Stimulated activated CD4-positive, alpha-beta T cell treated with anti-CD3 and anti-CD28 coated beads, TNF-alpha, amount 100 ng/mL, for 48 hours (primary cell): Measurements from ENCODE around the gene RAPGEF1.
"Not testable (repeated sequence)": the region's sequence is repeated elsewhere in the genome, so short reads cannot be mapped to it uniquely, and the experiment has no call there.

Experiments used
- DNase-seq, 3 donors: peaks; one replicate each; pipeline ENCODE4 v3.0.0-alpha.2; 2020; ENCODE audit warnings: low read depth in 3 of 3

The RAPGEF1 gene

GRCh38 chr9:131731237-131731636, 8.6 kb downstream of the RAPGEF1 start:
- no peak for DNase-seq

DNA sequence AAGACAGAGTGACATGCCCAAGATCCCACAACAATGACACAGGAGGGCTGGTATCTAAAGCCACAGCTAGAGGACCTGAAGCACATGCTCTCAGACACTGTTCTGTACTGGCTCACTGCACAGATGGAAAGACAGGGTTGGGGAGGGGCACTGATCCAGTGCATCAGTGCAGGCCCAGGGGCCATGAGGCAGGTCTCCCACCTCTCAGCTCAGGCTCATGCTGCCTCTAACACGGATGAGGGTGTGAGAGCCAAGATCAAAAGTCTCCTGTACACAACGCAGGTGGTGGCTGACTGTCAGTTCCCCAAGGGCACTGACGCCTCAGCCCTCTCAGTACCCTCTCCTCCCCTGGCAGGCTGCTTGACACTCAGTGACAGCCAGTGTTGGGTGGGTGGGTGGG, 10.9 kb downstream of the RAPGEF1 start:
- peak in 2 of 3 donors; percentile 53 to 57 for DNase-seq

DNA sequence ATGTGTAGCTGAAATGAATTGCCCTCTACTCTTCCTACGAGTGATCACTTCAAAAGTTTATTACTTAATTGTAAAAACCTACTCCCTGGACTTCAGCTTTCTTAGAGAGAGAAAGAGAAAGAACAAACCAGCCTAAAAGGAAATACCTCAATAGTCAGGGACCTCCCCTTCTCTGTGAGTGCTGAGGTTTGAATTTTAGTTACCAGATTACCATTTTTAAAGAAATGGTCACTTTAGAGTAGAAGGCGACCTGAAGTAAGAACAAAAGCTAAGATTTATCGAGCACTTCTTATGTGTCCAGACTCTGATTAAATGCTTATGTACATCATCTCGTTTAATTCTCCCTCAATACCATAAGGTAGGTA, 11.3 kb downstream of the RAPGEF1 start:
- no peak for DNase-seq

DNA sequence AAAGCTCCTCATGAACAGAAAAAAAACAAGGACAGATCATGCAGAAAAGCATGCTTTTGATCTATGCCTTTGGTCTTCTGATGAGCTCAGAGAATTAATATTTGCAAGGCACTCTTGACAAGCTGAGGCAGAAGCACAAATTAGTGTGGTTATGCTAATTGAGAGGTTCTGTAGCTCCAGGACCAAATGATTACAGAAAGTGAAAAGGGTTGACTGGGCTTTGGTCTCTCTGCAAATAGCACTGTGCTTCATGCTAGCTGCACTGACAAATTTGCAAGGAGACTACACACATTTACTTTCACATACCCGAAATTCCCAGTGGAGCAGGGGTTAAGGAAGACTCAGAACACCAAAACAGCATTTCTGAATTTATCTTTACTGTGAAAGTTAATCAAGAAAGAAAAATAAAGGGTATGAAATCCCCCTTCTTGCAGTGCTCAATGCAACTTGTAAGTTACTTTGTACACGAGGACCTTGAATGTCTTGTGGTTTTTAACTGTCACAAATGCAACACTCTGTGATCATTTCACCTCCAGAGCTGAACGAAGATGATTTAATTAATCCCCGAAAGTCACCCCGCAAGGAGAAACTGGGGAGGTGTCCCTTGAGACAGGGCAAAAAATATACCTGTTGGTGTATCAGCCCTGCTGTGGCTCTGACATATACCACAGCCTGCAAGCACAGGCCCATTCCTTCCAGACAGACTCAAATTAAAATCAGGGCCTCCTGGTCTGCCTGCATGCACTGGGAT, 11.9 kb downstream of the RAPGEF1 start:
- DNase-seq: no peak

GRCh38 chr9:131727184-131727759, 12.6 kb downstream of the RAPGEF1 start:
- DNase-seq: no peak

- DNase-seq: no peak
These were observed 15.2 kb downstream of the RAPGEF1 start for GRCh38 chr9:131724683-131725082.

GRCh38 chr9:131723632-131724031, 16.2 kb downstream of the RAPGEF1 start:
- DNase-seq: no peak

- DNase-seq: no peak
These were observed 17.6 kb downstream of the RAPGEF1 start for GRCh38 chr9:131722255-131722654.

DNA sequence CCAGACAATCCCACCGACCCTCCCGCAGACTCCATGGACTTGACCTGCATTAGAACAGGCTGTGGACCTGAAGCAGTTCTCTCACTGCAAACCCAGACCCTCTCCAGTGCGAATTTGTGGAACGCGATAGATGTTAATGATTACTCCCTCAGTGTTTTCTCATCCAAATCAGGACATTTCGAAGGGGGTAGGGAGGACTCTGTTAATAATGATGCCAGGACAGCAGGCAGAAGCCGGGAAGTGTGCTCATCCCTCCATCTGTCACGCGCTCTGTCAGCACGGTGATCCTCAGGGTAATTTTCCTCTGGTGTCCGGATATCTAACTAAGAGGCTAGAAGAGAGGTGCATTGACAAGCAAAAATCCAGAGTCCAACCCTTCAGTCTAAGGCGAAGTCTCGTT, 18.8 kb downstream of the RAPGEF1 start:
- DNase-seq: no peak

GRCh38 chr9:131720330-131720729, 19.5 kb downstream of the RAPGEF1 start:
- DNase-seq: no peak

- no peak for DNase-seq
These were observed 20.5 kb downstream of the RAPGEF1 start for GRCh38 chr9:131719262-131719908.

GRCh38 chr9:131717719-131718460, 22.0 kb downstream of the RAPGEF1 start:
- DNase-seq: no peak

- no peak for DNase-seq
These were observed 24.0 kb downstream of the RAPGEF1 start for GRCh38 chr9:131715906-131716305.

GRCh38 chr9:131714821-131715220, 25.1 kb downstream of the RAPGEF1 start:
- DNase-seq: no peak

DNA sequence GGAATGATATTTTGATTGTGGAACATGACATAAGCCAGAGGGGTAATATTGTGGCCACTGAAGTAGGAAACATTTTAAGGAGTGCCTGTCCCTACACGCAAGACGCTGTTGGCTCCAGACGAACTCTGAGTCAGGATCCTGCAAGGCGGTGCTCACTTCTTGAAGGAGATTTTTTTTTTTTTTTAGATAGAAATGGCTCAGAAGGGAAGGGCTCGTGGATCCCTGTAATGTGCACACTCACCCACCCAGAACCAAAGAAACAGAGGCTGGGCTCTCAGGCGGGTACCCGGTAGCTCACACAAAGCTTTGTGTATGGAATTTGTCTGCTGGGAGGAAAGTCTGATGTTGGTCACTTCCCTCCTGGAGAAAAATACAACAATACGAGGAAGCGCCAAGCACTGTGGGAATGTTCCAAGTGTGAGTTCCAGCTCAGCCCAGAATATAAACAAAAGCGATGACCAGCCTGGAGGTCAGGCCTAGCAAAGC, 25.7 kb downstream of the RAPGEF1 start:
- no peak for DNase-seq

DNA sequence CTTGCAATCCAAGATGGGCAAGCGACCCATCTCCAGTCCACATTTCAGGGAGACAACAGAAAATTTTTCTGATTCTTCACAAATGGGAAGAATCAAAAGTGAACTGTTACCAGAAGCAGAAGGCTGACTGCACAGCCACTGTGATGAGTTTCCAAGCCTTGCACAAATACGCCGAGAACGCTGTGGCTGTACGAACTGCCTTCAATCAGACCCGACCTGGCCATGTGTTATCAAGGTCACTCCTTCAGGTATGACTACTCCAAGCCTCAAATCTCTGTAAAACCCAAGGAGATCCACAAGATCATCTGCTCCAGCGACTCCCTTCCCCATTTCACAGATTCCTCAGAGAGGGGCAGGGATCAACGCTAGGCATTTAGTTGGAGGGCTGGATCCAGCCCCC, 26.9 kb downstream of the RAPGEF1 start:
- no peak for DNase-seq

DNA sequence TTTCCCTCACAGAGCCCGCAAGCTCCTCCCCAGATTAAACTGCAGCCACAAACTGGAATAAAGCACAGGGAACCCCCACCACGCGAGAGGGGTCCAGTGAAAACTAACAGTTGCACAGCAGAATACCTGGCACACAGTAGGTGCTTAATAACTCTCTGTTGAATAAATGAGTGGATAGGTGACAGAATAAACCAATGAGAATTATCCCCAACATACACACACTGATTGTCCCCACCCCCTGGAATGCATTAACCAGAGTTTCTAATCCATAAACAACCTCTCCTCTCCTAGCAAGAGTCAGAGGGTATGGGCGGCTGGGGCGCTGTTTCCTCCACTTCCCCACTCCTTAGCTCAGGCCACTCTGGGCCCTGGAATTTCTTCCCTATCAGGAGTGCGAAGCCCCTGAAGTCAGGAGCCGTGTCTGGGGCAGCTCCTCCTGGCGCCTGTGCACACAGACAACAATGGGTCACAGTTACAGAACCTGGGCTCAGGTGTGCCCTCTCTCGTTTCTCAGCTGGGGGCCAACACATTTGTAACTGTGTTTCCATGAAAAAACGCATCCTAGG, 27.6 kb downstream of the RAPGEF1 start:
- no peak for DNase-seq

DNA sequence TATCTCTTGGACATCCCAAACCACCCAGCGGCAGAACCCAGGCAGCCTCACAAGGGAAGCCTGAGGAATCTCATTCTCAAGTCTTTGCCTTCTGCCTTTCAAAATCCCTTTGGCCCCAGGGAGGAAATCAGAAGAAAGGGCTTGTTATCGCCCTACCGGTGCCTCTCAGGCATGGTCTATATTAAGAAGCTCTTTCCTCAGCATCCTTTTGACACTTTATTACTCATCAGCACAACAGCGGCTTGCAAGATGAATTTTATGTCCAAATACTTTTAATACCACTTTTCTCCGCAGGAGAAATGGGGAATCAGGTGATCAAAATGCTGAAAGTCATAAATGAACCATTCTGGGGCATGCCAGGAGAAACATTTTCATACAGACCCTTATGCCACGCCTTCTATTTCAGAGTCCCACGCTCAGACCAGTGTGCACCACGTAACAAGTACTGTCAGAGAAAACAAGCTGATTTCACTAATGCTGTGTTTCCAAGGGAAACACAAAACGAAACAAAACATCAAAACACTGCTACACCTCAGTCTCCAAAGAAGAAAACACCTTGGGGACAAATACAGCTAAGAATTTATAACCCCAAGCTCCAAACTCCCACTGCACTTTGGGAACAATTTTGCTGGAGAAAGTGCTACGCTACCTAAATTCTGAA, 30.0 kb downstream of the RAPGEF1 start:
- DNase-seq: no peak

DNA sequence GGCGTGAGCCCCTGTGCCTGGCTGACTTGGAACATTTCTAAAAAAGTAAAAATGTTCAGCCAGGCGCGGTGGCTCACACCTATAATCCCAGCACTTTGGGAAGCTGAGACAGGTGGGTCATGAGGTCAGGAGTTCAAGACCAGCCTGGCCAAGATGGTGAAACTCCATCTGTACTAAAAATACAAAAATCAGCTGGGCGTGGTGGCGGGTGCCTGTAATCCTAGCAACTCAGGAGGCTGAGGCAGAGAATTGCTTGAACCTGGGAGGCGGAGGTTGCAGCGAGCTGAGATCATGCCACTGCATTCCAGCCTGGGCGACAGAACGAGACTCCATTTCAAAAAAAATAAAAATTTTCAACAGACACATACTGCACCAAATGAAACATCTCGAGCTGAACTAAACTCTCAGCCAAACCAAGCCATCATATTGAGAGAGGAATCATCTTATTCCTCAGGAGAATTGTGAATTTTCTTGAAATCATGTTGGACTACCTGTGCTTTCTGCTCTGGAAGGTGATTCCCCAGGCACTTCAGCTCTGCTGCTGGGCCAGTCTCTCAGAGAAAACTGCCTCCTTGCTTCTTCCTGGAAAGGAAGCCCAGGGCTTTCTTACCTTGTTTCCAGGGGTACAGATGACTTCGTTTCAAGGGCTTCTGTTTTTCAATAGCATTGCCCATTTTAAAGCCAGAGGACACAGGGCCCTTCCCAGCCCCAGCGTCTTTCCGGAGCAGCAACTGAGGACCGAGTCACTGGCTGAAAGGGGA, 30.7 kb downstream of the RAPGEF1 start:
- DNase-seq: not testable (repeated sequence)

- no peak for DNase-seq
These were observed 31.5 kb downstream of the RAPGEF1 start for GRCh38 chr9:131708226-131709002.
